Measurements from ENCODE around the gene DSG1. TPM values are rescaled to one million over a fixed set of nuclear protein-coding genes. Genes with fewer than 3 reads are reported as not detected.

DSG1 gene
- polyA plus RNA-seq, 1 donor, result 0.19 TPM

GRCh38 chr18:31382107-31382506, 64.1 kb downstream of the DSG1 start:
- no peak overlapping the region for H3K27ac ChIP-seq (ENCODE audit: low read length)
- H3K4me3 ChIP-seq (ENCODE audit: low read length), result no peak overlapping the region
- no peaks in the 10 kb centered on the region for H3K27me3 ChIP-seq (ENCODE audit: control insufficient read depth, insufficient read depth, low read length)
- H3K4me1 ChIP-seq (ENCODE audit: control insufficient read depth, insufficient read depth, low read length), result no peaks in the 10 kb centered on the region
- DNase-seq, result peak; percentile 55 to 78
- no peaks in the 10 kb centered on the region for H3K36me3 ChIP-seq (ENCODE audit: control insufficient read depth, insufficient read depth, low read length)
- no peaks in the 10 kb centered on the region for H3K9me3 ChIP-seq (ENCODE audit: control insufficient read depth, low read depth, low read length)
- WGBS (ENCODE audit: insufficient coverage, low lambda C conversion rate), result no CpG with 5 or more reads among the region's 2 CpGs

GRCh38 chr18:31386741-31387140, 68.8 kb downstream of the DSG1 start:
- no CpG with 5 or more reads among the region's 6 CpGs for WGBS (ENCODE audit: insufficient coverage, low lambda C conversion rate)
- DNase-seq, result no peak
- Histone ChIP-seq H3K9me3 (ENCODE audit: control insufficient read depth, low read depth, low read length) (no peaks in the 10 kb centered on the region), H3K4me3 (ENCODE audit: low read length) (no peak overlapping the region), H3K27ac (ENCODE audit: low read length) (no peak overlapping the region), H3K27me3 (ENCODE audit: control insufficient read depth, insufficient read depth, low read length) (no peaks in the 10 kb centered on the region), H3K4me1 (ENCODE audit: control insufficient read depth, insufficient read depth, low read length) (no peaks in the 10 kb centered on the region), H3K36me3 (ENCODE audit: control insufficient read depth, insufficient read depth, low read length) (no peaks in the 10 kb centered on the region)

- no peaks in the 10 kb centered on the region for H3K9me3 ChIP-seq (ENCODE audit: control insufficient read depth, low read depth, low read length)
- no peaks in the 10 kb centered on the region for H3K27me3 ChIP-seq (ENCODE audit: control insufficient read depth, insufficient read depth, low read length)
- 100% methylated on average over 1 of the region's 3 CpGs for WGBS (ENCODE audit: insufficient coverage, low lambda C conversion rate)
- no peaks in the 10 kb centered on the region for H3K36me3 ChIP-seq (ENCODE audit: control insufficient read depth, insufficient read depth, low read length)
- DNase-seq, result no peak
- peaks cover 20% of the 10 kb centered on the region for H3K4me1 ChIP-seq (ENCODE audit: control insufficient read depth, insufficient read depth, low read length)
- H3K4me3 ChIP-seq (ENCODE audit: low read length), result no peak overlapping the region
- no peak overlapping the region for H3K27ac ChIP-seq (ENCODE audit: low read length)
These were observed 75.3 kb downstream of the DSG1 start for GRCh38 chr18:31393286-31393685.

- H3K4me3 ChIP-seq (ENCODE audit: low read length), result no peak overlapping the region
- WGBS (ENCODE audit: insufficient coverage, low lambda C conversion rate), result 80% methylated on average over 1 of the region's 6 CpGs
These were observed 79.0 kb downstream of the DSG1 start for GRCh38 chr18:31396796-31397612.

GRCh38 chr18:31398191-31398590, 80.2 kb downstream of the DSG1 start:
- peaks cover 51% of the 10 kb centered on the region for H3K4me1 ChIP-seq (ENCODE audit: control insufficient read depth, insufficient read depth, low read length)
- H3K27me3 ChIP-seq (ENCODE audit: control insufficient read depth, insufficient read depth, low read length), result no peaks in the 10 kb centered on the region
- no peak overlapping the region for H3K4me3 ChIP-seq (ENCODE audit: low read length)
- H3K36me3 ChIP-seq (ENCODE audit: control insufficient read depth, insufficient read depth, low read length), result no peaks in the 10 kb centered on the region
- H3K27ac ChIP-seq (ENCODE audit: low read length), result no peak overlapping the region
- no peaks in the 10 kb centered on the region for H3K9me3 ChIP-seq (ENCODE audit: control insufficient read depth, low read depth, low read length)
- no peak for DNase-seq
- 80% methylated on average over 1 of the region's 2 CpGs for WGBS (ENCODE audit: insufficient coverage, low lambda C conversion rate)

More at GRCh38 chr18:31396796-31397612, 79.0 kb downstream of the DSG1 start:
- Histone ChIP-seq H3K9me3 (ENCODE audit: control insufficient read depth, low read depth, low read length) (no peaks in the 10 kb centered on the region), H3K36me3 (ENCODE audit: control insufficient read depth, insufficient read depth, low read length) (no peaks in the 10 kb centered on the region), H3K4me1 (ENCODE audit: control insufficient read depth, insufficient read depth, low read length) (peaks cover 47% of the 10 kb centered on the region), H3K27me3 (ENCODE audit: control insufficient read depth, insufficient read depth, low read length) (no peaks in the 10 kb centered on the region), H3K27ac (ENCODE audit: low read length) (peak overlapping the region; percentile 31)
- DNase-seq, result peak; percentile 48 to 85

- Histone ChIP-seq H3K4me3 (ENCODE audit: low read length) (no peak overlapping the region), H3K27me3 (ENCODE audit: control insufficient read depth, insufficient read depth, low read length) (no peaks in the 10 kb centered on the region), H3K36me3 (ENCODE audit: control insufficient read depth, insufficient read depth, low read length) (no peaks in the 10 kb centered on the region), H3K9me3 (ENCODE audit: control insufficient read depth, low read depth, low read length) (no peaks in the 10 kb centered on the region), H3K27ac (ENCODE audit: low read length) (peak overlapping the region; percentile 71), H3K4me1 (ENCODE audit: control insufficient read depth, insufficient read depth, low read length) (peaks cover 51% of the 10 kb centered on the region)
- DNase-seq, result peak; percentile 69 to 87
- 17% methylated on average over 1 of the region's 6 CpGs for WGBS (ENCODE audit: insufficient coverage, low lambda C conversion rate)
These were observed 81.5 kb downstream of the DSG1 start for GRCh38 chr18:31399306-31400032.

- no peaks in the 10 kb centered on the region for H3K9me3 ChIP-seq (ENCODE audit: control insufficient read depth, low read depth, low read length)
- H3K4me1 ChIP-seq (ENCODE audit: control insufficient read depth, insufficient read depth, low read length), result peaks cover 48% of the 10 kb centered on the region
- no peaks in the 10 kb centered on the region for H3K36me3 ChIP-seq (ENCODE audit: control insufficient read depth, insufficient read depth, low read length)
- no peaks in the 10 kb centered on the region for H3K27me3 ChIP-seq (ENCODE audit: control insufficient read depth, insufficient read depth, low read length)
- peak; percentile 42 to 78 for DNase-seq
- H3K4me3 ChIP-seq (ENCODE audit: low read length), result no peak overlapping the region
- H3K27ac ChIP-seq (ENCODE audit: low read length), result peak overlapping the region; percentile 30
- WGBS (ENCODE audit: insufficient coverage, low lambda C conversion rate), result 0% methylated on average over 1 of the region's 6 CpGs
These were observed 83.4 kb downstream of the DSG1 start for GRCh38 chr18:31401156-31402025.

GRCh38 chr18:31402026-31402373, 84.0 kb downstream of the DSG1 start:
- Histone ChIP-seq H3K4me1 (ENCODE audit: control insufficient read depth, insufficient read depth, low read length) (peaks cover 42% of the 10 kb centered on the region), H3K27me3 (ENCODE audit: control insufficient read depth, insufficient read depth, low read length) (no peaks in the 10 kb centered on the region), H3K27ac (ENCODE audit: low read length) (peak overlapping the region; percentile 30), H3K36me3 (ENCODE audit: control insufficient read depth, insufficient read depth, low read length) (no peaks in the 10 kb centered on the region), H3K4me3 (ENCODE audit: low read length) (no peak overlapping the region), H3K9me3 (ENCODE audit: control insufficient read depth, low read depth, low read length) (no peaks in the 10 kb centered on the region)
- peak in 1 of 2 donors; percentile 29 for DNase-seq

GRCh38 chr18:31403409-31403808, 85.4 kb downstream of the DSG1 start:
- Histone ChIP-seq H3K4me1 (ENCODE audit: control insufficient read depth, insufficient read depth, low read length) (peaks cover 30% of the 10 kb centered on the region), H3K27ac (ENCODE audit: low read length) (no peak overlapping the region), H3K4me3 (ENCODE audit: low read length) (no peak overlapping the region), H3K36me3 (ENCODE audit: control insufficient read depth, insufficient read depth, low read length) (no peaks in the 10 kb centered on the region), H3K27me3 (ENCODE audit: control insufficient read depth, insufficient read depth, low read length) (no peaks in the 10 kb centered on the region), H3K9me3 (ENCODE audit: control insufficient read depth, low read depth, low read length) (no peaks in the 10 kb centered on the region)
- 83% methylated on average over 1 of the region's 2 CpGs for WGBS (ENCODE audit: insufficient coverage, low lambda C conversion rate)
- no peak for DNase-seq

Data from large intestine (tissue), 3 donors.